SK-N-MC (cell line): Measurements from ENCODE around the gene NMNAT1.

Experiments used
- EZH2 ChIP-seq: fragments of 200-600 bp; sonication (generic); IDR thresholded peaks from one replicate; pipeline ENCODE4 v1.6.1; 2017; ENCODE audit warnings: antibody characterized with exemption
- POLR2AphosphoS5 ChIP-seq: IDR thresholded peaks from 2 replicates; pipeline ENCODE4 v1.6.1; 2012; ENCODE audit warnings: mild to moderate bottlenecking, low read depth, low read length, borderline replicate concordance

- TF ChIP-seq EZH2 (no peak), POLR2AphosphoS5 (peak; percentile 76)
Observed at GRCh38 chr1:9910423-9911178, 32.7 kb upstream of the NMNAT1 start.
